Measurements from ENCODE around the gene FCF1.

FCF1 gene, protein sequence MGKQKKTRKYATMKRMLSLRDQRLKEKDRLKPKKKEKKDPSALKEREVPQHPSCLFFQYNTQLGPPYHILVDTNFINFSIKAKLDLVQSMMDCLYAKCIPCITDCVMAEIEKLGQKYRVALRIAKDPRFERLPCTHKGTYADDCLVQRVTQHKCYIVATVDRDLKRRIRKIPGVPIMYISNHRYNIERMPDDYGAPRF

DNA sequence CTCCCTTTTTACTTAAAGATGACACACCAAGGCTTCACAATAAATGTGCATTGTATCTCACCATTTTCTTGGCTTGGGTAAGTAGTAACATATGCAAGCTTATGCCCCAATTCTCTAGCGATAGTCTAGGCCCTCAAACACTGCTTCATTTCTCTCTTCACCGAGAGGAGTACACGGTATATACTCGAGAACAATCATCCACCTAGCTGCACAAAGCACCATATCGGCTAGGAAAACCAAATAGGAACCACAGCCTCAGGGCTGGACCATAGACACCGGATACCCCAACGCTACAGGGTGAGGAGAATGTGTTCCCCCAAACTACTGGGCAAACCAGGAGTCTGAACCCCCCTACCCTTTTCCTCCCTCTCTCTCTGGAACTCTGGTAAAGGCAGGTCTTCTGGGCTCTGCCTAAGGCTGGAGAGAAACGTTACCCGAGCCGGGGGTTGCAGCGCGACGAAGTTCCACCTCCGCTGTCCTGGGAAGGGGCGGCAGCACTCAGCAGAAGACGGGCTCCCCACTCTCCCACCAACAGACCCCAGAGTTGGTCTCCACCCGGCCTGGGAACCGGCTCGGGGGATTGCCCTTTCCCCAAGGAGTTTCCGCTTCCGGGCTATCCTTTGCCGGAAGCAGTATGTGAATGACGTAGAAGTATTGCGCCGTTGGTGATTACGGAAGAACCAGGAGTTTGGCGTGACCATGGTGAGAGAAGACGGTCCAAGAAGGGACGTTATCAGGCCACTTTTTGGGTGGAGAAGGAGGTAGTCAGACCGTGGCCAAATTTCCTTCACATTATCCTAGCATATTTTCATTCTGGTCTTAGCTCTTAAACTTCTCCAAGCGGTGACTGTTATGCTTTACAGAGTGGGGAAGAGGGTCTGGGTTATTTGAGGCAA, at the start of gene FCF1, which contains the start of gene AREL1:
Gene FCF1 (plus strand): TSS at position 646 of the 896 bp plus-strand sequence. CDS start 54 bp downstream, at position 700.
Gene AREL1 (minus strand): TSS at position 582 of the 896 bp plus-strand sequence. CDS start 27,465 bp downstream, outside the sequence.
- DNase-seq (ENCODE audit: extremely low read depth in 1 of 2, low read depth in 1 of 2): peak; percentile 33 to 59

DNA sequence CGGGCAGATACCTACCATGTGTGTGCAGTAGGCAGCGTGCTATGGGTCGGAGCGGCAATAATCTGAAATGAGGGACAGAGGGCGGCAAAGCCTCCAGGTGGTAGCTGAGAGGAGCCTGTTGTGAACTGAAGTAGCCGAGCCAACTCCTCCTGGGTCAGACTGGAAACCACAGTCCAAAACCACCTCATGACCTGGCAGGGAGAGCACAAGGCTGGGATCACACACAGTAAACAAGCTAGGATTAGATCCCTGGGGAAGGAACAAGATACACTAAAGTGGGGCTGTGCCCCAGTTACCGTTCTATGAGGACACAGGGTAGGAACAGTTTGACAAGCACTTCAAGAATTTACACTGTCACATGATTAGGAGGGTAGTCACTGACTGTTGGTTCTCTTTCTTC, 49.1 kb upstream of the FCF1 start:
- DNase-seq (ENCODE audit: extremely low read depth in 1 of 2, low read depth in 1 of 2): no peak

DNA sequence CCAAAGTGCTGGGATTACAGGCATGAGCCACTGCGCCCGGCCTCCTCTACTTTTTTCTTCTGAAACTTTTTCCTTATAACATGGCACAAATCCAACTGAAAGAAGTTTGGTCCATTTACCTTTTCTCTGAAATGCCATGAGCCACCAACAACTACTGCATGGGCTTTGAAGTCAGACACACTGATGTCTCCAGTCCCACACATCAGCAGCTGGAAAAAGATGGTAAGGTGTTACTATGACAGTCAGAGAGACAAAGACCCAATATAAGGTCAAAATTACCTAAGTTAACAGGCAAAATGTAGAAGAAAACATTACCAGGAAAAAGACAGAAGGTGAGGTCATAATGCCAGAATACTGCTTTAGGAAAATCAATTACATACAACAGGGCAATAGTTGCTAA, 48.2 kb upstream of the FCF1 start:
- DNase-seq (ENCODE audit: extremely low read depth in 1 of 2, low read depth in 1 of 2): no peak

DNA sequence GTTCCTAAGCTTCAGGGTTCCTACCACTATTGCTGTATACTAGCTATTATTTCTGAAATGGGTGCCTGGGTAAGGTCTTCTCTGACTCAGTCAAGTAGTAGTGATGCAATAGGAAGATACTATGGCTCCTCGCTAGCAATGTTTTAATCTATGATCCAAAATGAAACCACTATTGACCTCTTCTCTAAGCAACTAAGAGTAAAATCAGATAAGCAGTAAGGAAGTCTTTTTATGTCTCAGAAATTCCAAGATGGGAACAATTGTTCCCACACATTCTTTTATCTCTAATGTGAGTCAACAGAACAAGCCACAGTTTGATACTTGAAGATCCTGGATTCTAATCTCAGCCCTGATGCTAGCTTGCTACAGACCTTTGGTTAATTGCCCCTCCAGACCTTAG, 45.2 kb upstream of the FCF1 start:
- no peak for DNase-seq (ENCODE audit: extremely low read depth in 1 of 2, low read depth in 1 of 2)

DNA sequence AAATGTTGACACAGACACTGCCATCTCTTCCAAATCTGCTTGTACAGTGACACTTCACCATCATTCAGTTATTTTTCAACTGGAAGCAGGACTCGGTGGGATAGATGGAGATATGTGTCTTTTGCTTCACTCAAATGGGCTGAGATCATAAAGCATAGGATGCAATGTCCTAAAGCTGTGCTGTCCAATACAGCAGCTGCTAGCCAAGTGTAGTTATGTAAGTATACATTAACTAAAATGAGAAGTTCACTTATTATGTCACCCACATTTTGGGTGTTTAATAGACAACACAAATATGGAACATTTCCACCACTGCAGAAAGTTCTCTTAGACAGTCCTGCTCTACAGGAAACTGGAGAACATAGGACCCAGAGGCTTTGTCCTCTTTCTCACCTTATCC, 43.7 kb upstream of the FCF1 start:
- no peak for DNase-seq (ENCODE audit: extremely low read depth in 1 of 2, low read depth in 1 of 2)

DNA sequence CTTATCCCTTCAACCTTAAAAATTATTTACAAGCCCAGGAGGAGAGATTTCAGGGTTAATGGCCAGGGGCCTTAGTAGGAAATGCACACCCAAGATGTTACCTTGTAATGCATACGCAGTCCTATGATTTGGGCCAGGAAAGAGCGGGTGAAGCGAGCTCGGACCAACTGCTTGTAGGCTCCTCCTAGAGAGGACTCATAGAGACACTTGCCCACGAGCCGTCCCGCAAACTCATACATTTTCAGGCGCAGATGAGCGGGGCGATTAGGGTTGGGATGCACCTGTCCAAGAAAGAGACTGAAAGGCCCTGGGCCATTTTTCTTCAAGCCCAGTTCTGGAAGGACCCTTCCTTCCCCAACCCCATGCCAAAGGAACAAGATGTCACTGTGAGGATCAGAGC, 43.1 kb upstream of the FCF1 start:
- no peak for DNase-seq (ENCODE audit: extremely low read depth in 1 of 2, low read depth in 1 of 2)

DNA sequence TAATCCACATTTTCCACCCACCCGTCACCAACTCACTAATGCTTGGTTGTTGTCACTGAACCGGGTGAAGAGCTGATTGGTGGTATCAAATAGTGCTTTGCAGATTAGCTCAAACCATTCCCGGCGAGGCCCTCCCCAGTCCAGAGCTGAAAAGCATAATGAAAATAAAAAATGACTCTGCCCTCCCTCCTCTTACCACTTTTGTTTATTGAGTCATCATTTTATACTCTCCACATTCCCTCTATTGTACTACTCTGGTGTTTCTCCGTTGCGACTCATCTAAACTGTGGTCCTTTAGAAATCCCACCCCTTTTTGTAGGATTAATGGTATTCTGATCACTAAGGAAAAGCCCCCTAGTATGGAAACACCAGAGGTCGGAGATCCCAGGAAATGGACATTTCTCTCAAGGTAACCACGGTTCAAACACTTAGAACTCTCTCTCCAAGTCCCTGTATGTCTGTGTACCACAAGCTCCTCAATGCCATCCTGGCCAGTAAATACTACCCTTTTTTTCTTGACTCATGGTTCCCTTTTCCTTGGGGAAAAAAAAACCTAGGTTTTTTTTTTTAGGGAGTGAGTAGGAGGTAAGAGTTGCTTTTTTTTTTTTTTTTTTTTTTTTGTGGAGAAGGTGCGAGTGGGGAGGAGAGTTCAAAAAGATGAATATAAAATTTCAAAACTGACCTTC, 42.1 kb upstream of the FCF1 start:
- no peak for DNase-seq (ENCODE audit: extremely low read depth in 1 of 2, low read depth in 1 of 2)

DNA sequence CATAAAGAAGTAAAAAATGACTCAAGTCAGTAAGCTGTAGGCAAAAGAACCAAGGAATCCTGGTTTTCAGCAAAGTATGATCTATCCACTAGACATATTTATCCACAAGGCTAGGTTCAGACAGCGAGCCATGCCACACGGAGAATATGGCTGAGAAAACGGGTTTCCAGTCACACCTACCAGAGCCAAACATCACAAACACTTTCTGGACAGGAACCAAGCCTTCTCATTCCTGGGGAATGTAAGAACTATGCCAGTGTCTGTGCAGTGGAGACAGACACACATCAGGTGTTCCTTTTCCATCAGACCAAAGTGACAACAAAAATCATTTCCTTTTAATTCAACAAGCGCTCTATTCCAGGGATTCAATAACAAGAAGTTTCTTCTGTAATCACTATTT, 41.2 kb upstream of the FCF1 start:
- no peak for DNase-seq (ENCODE audit: extremely low read depth in 1 of 2, low read depth in 1 of 2)

DNA sequence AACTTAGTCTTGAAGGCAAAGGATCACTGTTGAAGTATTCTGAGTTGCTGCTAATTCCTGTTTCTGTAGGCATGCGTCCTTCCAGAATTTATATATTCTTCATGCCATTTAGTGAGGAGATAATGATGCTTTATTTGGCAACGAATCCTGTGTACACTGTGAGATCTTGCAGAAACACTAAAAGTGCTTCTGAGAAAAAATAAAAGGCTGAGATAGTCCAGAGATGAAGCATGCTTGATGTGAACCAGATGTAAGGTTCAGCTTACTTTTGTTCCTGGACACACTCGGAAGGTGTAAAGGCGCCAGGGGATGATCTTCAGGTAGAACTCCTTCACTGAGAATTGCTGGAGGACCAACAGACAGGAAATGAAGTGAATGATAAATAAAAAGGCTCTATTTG, 39.2 kb upstream of the FCF1 start:
- DNase-seq (ENCODE audit: extremely low read depth in 1 of 2, low read depth in 1 of 2): no peak

DNA sequence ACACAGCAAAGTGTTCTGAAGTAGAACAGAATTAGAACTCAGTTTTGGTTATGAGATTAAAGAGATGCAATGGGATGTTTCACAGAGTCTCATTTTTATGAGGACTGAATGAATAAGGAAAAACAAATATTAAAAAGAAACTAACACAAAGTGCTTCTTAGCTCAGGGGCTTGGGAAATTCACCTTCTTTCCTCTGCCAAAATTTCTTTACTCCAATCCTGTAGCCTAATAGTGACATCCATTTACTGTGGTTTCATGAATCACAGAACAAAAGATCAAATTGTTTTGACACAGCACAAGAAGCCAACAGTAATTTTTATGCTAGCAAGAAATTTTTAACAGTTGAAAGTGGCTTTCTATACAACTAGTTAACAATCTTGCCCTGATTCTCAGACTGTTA, 37.7 kb upstream of the FCF1 start:
- no peak for DNase-seq (ENCODE audit: extremely low read depth in 1 of 2, low read depth in 1 of 2)

DNA sequence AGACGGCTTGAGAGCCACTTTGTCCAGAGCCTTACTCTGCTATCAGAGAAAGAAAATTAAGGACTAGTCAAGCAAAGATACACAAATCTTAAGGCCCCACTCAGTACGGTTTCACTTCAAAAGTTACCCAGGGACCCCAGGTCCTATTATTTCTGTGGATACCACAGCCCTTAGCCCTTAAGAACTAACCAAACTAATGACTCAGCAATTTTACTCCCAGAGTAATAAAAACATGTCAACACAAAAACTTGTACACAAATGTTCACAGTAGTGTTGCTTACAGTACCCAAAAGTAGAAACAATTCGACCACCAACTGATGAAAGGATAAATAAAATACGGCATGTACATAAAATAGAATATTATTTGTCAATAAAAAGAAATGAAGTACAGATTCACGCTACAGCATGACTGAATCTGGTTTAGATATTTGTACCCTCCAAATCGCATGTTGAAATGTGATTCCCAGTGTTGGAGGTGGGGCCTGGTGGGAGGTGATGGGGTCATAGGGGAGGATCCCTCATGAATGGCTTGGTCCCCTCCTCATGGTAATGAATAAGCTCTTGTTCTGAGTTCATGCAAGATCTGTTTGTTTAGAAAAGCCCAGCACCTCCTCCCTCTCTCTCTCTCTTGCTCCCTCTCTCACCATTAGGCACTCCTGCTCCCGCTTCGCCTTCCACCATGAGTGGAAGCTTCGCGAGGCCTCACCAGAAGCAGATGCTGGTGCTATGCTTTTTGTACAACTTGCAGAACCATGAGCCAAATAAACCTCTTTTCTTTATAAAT, 30.6 kb upstream of the FCF1 start:
- DNase-seq (ENCODE audit: extremely low read depth in 1 of 2, low read depth in 1 of 2): no peak

DNA sequence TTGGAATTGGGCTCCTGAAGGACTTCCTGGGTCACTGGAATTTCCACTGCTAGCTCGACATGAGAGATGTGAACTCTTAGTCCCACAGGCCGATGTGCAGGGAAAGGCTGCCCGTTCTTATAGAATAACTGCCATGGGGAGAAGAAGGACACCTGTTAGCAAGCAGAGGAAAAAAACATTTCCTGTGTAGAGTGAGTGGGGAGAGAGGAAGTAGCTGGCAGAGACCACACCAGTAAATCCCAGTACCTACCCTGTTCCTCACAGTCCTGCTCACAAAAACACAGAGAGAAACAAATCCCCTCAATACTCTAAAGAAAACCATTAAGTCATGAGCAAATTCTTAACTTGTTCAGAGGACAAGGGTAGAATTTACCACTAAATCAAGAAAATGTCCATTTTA, 29.5 kb upstream of the FCF1 start:
- DNase-seq (ENCODE audit: extremely low read depth in 1 of 2, low read depth in 1 of 2): no peak

DNA sequence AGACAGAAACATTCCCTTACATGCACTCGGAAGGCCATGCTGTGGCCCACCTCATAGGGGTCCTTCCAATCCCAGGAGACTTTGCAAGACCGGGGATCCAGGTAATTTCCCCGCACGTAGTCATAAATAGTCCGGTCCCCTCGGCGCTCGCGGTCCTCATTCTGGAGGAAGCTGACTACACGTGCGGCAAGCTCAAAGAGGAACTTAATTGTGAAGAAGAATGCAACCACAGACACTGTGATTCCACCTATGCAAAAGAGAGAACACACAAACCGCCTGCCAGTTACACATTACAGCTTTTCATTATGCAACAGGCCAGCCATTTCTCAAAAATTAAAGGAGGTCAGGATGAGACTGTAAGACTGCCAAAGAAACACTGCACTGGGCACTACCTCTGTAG, 28.5 kb upstream of the FCF1 start:
- DNase-seq (ENCODE audit: extremely low read depth in 1 of 2, low read depth in 1 of 2): no peak

DNA sequence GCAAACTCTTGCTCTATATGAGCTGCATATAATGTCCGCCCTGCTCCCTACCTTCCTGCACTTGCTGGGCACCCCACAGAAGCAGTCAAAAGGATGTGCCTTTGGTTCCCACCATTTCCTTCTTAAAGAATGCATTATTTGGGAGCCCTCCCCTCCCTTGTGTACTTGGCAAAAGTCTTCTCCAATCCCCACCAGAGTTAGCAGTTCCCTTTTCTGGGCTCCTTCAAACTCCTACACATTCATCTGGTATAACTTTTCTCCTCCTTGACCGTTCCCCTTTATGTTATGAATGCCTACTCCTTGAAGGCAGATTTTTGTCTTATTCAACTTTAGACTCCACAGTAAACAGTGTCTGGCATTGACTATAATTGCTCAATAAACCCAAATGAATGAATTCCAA, 27.9 kb upstream of the FCF1 start:
- DNase-seq (ENCODE audit: extremely low read depth in 1 of 2, low read depth in 1 of 2): no peak

DNA sequence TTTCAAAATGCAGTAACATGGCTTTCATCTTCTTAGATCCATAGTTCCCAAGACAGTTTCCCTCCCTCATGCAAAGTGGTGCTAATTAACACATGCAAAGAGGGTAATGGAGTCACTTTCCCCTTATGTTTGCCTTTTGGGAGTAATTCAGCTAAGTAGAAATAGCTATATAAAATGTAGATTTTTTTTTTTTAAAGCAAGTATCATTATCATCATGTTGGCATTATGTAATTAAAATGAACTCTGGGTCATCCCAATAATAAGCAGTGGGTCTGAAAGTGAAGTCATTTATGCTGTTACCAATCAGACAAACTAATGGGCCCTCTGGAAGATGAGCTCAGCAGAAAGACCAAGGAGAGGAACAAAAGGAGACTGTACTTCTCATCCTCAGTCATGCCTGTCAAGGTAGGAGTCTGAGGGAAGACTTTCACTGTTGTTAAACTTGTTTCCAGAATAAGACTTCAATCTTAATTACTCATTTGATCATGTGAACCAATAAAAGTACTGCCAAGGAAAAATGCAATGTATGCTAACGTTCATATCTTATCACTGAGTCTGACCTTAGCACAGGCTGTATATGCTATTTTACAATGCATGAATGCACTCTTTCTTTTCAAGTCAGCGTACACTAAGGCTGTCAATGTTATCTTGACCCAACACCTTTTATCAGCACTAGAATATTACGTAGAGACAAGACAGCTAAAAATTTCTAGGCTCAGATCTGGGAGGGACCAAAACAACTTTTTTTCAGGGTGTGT, 26.8 kb upstream of the FCF1 start:
- no peak for DNase-seq (ENCODE audit: extremely low read depth in 1 of 2, low read depth in 1 of 2)

DNA sequence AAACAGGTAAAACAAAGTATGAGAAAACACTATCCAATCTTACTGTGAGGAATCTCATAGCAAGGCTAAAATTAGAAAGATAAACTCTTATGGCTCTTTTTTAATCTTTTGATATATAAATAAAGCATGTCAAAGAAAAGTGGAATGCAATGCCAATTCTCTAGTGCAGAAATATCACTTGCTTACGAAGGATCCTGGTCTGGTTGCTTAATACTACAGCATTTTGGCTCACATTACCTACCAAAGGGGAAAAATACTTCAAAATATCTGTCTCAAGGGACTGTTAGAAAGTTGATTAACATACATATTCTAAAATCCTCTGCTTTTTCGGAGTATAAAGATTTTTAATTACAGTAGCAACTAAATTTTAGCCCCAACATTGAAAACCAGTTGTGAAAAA, 21.5 kb upstream of the FCF1 start:
- DNase-seq (ENCODE audit: extremely low read depth in 1 of 2, low read depth in 1 of 2): no peak

DNA sequence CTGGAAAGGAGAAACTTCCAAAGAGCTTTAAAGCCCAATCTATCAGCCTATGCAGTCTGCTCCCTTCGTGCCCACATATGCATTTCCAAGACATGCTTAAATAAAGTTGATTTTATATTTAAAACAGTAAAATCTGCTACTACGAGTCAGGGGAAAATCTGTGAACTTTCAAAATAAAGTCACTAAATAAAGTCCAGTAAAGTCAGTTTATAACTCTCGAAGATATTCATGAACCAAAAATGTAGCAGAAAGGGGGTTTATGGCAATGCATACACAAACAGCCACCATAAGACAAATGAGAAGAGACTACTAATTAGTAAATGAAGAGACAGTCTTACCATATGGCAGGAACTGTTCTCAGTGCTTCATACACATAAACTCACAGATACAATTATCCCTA, 19.8 kb upstream of the FCF1 start:
- no peak for DNase-seq (ENCODE audit: extremely low read depth in 1 of 2, low read depth in 1 of 2)

DNA sequence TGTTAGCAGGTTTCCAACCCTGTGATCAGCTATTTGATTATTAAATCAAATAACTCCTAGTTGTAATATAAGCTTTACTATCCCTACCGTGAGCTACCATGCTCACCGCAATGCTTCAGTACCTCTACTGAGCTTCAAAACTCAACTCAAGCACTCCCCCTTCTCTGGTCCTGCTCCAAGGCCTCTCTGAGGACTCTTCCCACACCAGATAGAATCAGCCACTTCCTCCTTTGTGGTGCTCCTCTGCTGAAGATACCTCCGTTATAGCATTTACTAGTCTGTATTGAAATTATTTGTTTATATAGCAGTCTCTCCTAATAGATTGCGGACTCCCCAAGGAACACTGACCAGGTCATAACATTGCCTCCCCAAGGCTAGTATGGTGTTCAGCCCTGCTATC, 17.5 kb upstream of the FCF1 start:
- no peak for DNase-seq (ENCODE audit: extremely low read depth in 1 of 2, low read depth in 1 of 2)

DNA sequence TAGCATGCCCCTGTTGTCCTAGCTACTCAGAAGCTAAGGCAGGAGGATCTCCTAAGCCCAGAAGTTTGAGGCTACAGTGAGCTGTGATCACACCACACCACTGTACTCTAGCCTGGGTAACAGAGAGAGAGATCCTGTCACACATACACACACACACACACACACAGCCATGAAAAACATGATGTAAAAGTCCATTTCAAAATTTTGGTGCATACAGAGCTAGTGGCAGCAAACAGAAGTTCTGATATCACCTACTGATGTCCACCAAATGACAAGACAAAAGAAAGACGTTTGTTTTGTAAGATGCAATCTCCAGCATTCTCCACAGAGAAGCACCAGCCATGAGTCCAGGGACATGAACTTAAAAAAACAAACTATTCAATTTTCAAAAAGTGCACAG, 15.9 kb upstream of the FCF1 start:
- no peak for DNase-seq (ENCODE audit: extremely low read depth in 1 of 2, low read depth in 1 of 2)

DNA sequence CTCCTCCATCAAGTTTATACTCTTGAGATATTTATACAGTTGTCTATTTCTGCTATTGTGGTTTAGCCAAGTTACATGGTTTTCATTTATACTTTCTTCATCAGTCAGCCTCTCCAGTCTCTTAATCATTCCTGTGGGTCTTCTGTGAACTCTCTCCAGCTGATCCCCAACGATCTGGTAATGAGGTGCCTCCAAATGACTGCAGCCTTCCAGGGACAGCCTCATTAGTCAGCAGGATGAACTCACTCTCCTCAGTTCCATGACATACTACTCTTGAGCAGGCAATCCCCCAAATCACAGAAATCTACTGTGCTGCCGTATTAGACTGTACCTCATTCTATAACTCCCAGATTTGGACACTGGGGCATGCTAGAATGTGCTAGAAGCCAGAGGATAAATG, 15.4 kb upstream of the FCF1 start:
- no peak for DNase-seq (ENCODE audit: extremely low read depth in 1 of 2, low read depth in 1 of 2)
